ENCODE measurements around the gene TMEM132A.

Gene TMEM132A

DNA sequence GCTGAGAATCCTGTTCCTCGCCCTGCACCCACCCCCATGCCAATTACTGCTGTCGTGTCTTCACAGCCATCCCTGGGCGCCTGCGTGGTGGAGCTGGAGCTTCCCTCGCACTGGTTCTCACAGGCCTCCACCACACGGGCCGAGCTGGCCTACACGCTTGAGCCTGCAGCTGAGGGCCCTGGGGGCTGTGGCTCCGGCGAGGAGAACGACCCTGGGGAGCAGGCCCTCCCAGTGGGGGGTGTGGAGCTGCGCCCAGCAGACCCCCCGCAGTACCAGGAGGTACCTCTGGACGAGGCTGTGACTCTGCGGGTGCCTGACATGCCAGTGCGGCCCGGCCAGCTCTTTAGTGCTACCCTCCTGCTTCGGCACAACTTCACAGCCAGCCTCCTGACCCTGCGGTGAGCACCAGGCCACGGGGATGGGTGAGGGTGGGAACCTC lies 4.3 kb downstream of the TMEM132A start:
- no peak overlapping the region for H3K4me3 ChIP-seq (ENCODE audit: low read depth, low read length)
- TF ChIP-seq, protein P1, sequence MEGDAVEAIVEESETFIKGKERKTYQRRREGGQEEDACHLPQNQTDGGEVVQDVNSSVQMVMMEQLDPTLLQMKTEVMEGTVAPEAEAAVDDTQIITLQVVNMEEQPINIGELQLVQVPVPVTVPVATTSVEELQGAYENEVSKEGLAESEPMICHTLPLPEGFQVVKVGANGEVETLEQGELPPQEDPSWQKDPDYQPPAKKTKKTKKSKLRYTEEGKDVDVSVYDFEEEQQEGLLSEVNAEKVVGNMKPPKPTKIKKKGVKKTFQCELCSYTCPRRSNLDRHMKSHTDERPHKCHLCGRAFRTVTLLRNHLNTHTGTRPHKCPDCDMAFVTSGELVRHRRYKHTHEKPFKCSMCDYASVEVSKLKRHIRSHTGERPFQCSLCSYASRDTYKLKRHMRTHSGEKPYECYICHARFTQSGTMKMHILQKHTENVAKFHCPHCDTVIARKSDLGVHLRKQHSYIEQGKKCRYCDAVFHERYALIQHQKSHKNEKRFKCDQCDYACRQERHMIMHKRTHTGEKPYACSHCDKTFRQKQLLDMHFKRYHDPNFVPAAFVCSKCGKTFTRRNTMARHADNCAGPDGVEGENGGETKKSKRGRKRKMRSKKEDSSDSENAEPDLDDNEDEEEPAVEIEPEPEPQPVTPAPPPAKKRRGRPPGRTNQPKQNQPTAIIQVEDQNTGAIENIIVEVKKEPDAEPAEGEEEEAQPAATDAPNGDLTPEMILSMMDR (IDR thresholded peaks at IDR 0.05; ENCODE audit: low read depth, low read length): no peak

DNA sequence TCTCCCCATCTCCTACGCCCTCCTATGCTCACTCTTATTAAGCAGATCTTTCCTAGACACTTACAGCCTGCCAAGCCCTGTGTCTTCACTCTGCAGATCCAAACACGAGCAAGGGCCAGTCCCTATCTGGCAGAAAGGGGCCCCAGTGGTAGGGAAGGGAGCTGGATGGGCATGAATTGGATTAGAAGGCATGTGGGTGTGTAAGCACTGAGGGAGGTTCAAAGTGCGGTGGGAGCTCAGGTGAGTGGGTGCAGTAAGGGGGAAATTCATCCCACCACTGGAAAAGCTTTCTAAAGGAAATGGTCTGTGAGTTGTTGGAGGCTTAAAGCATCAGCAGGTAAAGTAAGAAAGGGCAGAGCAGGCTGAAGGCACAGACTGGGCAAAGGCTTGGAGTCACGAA lies 5.5 kb downstream of the TMEM132A start:
- H3K4me3 ChIP-seq (ENCODE audit: low read depth, low read length): no peak overlapping the region
- TF ChIP-seq, protein P1 (IDR thresholded peaks at IDR 0.05; ENCODE audit: low read depth, low read length): no peak

DNA sequence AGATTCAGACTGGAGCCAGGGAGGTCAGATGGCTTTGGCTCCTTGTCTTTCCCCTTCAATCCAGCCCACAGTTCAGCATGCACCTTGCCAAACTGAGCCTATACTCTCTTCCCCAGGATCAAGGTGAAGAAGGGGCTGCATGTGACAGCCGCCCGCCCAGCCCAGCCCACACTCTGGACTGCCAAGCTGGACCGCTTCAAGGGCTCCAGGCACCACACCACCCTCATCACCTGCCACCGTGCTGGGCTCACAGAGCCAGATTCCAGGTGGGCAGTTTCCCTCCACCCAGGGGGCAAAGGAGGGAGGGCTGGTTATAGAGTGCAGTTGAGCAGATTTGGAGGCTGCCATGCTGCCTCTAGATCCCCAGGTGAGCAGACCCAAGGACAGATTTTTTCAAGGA lies 6.1 kb downstream of the TMEM132A start:
- H3K4me3 ChIP-seq (ENCODE audit: low read depth, low read length): no peak overlapping the region
- TF ChIP-seq, protein P1 (IDR thresholded peaks at IDR 0.05; ENCODE audit: low read depth, low read length): no peak

DNA sequence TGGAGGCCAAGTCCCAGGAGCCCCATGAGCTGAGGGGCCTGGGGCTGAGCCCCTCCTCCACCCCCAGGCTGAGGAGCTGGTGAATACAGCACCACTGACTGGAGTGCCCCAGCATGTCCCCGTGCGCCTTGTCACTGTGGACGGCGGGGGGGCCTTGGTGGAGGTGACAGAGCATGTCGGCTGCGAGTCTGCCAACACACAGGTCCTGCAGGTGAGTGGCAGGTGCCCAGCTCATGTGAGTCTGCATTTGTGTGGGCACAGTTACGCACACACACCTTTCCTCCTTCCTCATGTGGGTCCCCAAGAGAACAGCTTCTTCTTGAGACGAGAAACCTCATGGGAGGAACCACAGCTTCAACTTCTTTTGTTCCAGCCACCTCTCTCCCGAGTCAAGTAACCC lies 7.7 kb downstream of the TMEM132A start:
- H3K4me3 ChIP-seq (ENCODE audit: low read depth, low read length): no peak overlapping the region
- TF ChIP-seq, protein P1 (IDR thresholded peaks at IDR 0.05; ENCODE audit: low read depth, low read length): no peak

DNA sequence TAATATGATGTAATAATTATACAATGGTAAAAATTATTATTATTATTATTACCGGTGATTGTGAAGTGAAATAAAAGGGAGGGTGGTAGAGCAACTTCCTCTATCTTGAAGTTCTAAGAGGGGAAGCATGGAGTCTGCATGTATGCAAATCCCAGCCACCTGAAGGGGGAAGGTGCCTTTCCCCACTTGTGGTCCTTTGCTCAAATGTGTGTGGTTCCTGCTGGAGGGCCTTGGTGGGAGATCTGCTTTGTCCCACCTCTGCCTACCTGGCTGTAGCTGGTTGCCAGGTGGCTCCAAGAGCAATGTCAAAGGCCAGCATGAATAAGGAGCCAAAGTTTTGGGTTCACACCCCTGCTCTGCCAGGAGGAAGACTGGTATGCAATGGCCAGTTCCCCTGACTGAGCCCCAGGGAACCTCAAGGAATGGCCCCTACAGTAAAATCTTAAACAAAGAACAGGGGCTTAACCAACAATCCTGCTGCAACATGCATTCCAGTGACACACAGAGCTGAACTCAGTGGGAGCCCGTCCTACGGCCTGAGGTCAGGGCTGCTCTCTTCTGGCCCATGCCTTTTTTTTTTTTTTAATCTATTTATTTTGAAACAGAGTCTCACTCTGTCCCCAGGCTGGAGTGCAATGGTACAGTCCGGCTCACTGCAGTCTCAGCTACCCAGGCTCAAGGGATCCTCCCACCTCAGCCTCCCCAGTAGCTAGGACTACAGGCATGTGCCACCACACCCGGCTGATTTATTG lies 8.5 kb downstream of the TMEM132A start:
- H3K4me3 ChIP-seq (ENCODE audit: low read depth, low read length): no peak overlapping the region
- TF ChIP-seq, protein P1 (IDR thresholded peaks at IDR 0.05; ENCODE audit: low read depth, low read length): no peak

DNA sequence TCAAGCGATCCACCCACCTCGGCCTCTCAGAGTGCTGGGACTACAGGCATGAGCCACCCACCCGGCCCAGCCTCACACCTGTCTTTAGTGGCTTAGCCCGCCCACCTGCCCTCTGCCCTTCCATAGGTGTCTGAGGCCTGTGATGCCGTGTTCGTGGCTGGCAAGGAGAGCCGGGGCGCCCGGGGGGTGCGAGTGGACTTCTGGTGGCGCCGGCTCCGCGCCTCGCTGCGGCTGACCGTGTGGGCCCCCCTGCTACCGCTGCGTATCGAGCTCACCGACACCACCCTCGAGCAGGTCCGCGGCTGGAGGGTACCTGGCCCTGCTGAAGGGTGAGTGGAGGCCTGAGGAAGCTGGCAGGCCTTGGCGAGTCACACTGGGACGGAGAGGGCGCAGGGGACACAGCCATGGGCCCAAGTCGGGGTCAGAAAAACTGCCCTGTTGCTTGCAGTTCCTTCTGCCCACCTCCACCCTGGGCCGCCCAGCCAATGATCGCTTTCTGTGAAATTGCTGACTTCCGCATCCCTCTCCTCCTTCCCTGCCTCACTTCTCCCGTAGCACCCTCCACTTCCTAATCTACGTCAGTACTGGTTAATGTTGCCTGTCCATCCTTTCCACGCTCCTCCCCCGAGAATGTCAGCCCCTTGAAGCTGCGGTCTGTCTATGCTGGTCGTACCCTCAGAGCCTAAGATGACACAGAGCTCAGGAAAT lies 9.3 kb downstream of the TMEM132A start:
- TF ChIP-seq, protein P1 (IDR thresholded peaks at IDR 0.05; ENCODE audit: low read depth, low read length): no peak
- no peak overlapping the region for H3K4me3 ChIP-seq (ENCODE audit: low read depth, low read length)

DNA sequence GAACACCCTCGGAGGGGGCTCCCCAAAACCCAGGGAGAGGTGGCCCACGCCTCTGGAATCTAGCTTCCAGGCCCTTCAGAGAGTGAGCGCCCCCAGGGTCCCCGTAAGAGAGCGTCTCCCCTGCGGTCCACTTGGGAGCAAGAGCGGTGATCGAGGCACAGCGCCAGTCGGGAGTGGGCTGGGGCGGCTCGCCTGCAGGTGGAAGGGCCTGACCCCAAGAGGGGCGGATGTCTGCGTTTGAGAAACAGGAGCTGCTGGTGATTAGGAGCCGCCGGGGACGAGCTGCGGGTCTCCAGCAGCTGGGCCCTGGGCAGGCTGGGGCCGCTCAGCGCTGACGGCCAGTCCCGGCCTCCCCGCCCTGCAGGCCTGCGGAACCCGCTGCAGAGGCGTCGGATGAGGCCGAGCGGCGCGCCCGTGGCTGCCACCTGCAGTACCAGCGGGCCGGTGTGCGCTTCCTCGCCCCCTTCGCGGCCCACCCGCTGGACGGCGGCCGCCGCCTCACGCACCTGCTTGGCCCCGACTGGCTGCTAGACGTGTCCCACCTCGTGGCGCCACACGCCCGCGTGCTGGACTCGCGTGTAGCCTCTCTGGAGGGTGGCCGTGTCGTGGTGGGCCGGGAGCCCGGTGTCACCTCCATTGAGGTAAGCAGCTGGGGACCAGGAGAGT lies 10.0 kb downstream of the TMEM132A start:
- H3K4me3 ChIP-seq (ENCODE audit: low read depth, low read length): no peak overlapping the region
- TF ChIP-seq, protein P1 (IDR thresholded peaks at IDR 0.05; ENCODE audit: low read depth, low read length): no peak
